B cell (primary cell): ENCODE measurements around the gene CFAP65. TPM values are rescaled to one million over a fixed set of nuclear protein-coding genes. Genes with fewer than 3 reads are reported as not detected.

Experiments used
- ATAC-seq: fragments of 200-7000 bp; cut with Tn5 transposase; one replicate; pipeline ENCODE4 v1.10.0; 2021; ENCODE audit warnings: low read depth, mild to moderate bottlenecking, moderate number of reproducible peaks, moderate library complexity
- CTCF ChIA-PET: fragments of 350-600 bp; sonication (Branson Sonifier 250); formaldehyde crosslinking; loops from one replicate; lab custom pipeline; 2021; ENCODE audit warnings: antibody characterized with exemption, inconsistent platforms; lab: Charles Lee
- POLR2A ChIA-PET: fragments of 350-600 bp; sonication (Branson Sonifier 250); formaldehyde crosslinking; loops from one replicate; lab custom pipeline; 2021; ENCODE audit warnings: antibody characterized with exemption; lab: Charles Lee
- DNase-seq: peaks from one replicate; pipeline ENCODE4 v3.0.0; 2013
- H2AFZ ChIP-seq: 2 replicates; pipeline ENCODE4 v1.6.1; 2012; ENCODE audit warnings: mild to moderate bottlenecking, low read depth, low read length; ENCODE audit not compliant: insufficient read depth, poor library complexity, severe bottlenecking
- H3K27ac ChIP-seq, 2 donors: 1 replicate in 1 of 2; 2 replicates in 1 of 2; pipeline ENCODE4 v1.5.1; 2012 to 2013; ENCODE audit warnings: low read length in 2 of 2, mild to moderate bottlenecking in 2 of 2, moderate library complexity in 1 of 2
- H3K27me3 ChIP-seq, 4 experiments: fragments of 200-600 bp in 1 of 4; sonication (generic) in 1 of 4; replicated peaks in 1 of 4; 1 replicate in 2 of 4; 2 replicates in 2 of 4; pipeline versions ENCODE4 v1.6.1 to v1.7.0; 2013 to 2016; ENCODE audit warnings: low read length in 3 of 4, mild to moderate bottlenecking in 2 of 4, mixed read lengths in 1 of 4, moderate library complexity in 1 of 4; ENCODE audit not compliant: insufficient read depth in 4 of 4, control insufficient read depth in 3 of 4; ENCODE audit errors: control extremely low read depth in 1 of 4
- H3K36me3 ChIP-seq, 2 experiments: replicated peaks in 1 of 2; 1 replicate in 1 of 2; 2 replicates in 1 of 2; pipeline versions ENCODE4 v1.6.1 to v1.7.1; 2013; ENCODE audit warnings: low read length in 1 of 2; ENCODE audit not compliant: insufficient read depth in 2 of 2, control insufficient read depth in 1 of 2; ENCODE audit errors: control extremely low read depth in 1 of 2, extremely low read depth in 1 of 2
- H3K4me1 ChIP-seq, 2 donors: fragments of 200-600 bp in 1 of 2; sonication (generic) in 1 of 2; 1 replicate in 1 of 2; 2 replicates in 1 of 2; pipeline versions ENCODE4 v1.5.1 to v1.6.1; 2013 to 2017; ENCODE audit warnings: low read length in 2 of 2; ENCODE audit not compliant: control insufficient read depth in 2 of 2, insufficient read depth in 2 of 2
- H3K4me2 ChIP-seq: replicated peaks from 2 replicates; pipeline ENCODE3; 2012; ENCODE audit warnings: mild to moderate bottlenecking, low read depth, low read length; ENCODE audit not compliant: poor library complexity, severe bottlenecking
- H3K4me3 ChIP-seq, 5 experiments: fragments of 200-600 bp in 1 of 5; sonication (generic) in 1 of 5; 1 replicate in 3 of 5; 2 replicates in 2 of 5; pipeline versions ENCODE4 v1.5.1 to v1.7.0; 2011 to 2016; ENCODE audit warnings: low read length in 4 of 5, mild to moderate bottlenecking in 4 of 5, low read depth in 2 of 5, control low read depth in 1 of 5, moderate library complexity in 1 of 5; ENCODE audit not compliant: insufficient read depth in 1 of 5; ENCODE audit errors: control extremely low read depth in 1 of 5, extremely low read depth in 1 of 5
- H3K79me2 ChIP-seq: fragments of 200-600 bp; sonication (generic); one replicate; pipeline ENCODE4 v1.6.0; 2016; ENCODE audit warnings: low read length; ENCODE audit not compliant: control insufficient read depth, insufficient read depth
- H3K9ac ChIP-seq: fragments of 200-600 bp; sonication (generic); 2 replicates; pipeline ENCODE4 v1.6.1; 2017; ENCODE audit warnings: mild to moderate bottlenecking, low read length, moderate library complexity
- H3K9me3 ChIP-seq, 3 donors: one replicate each; pipeline versions ENCODE4 v1.6.1 to v1.7.1; 2013; ENCODE audit warnings: low read length in 2 of 3; ENCODE audit not compliant: control insufficient read depth in 2 of 3, insufficient read depth in 1 of 3; ENCODE audit errors: control extremely low read depth in 1 of 3
- H4K20me1 ChIP-seq: 2 replicates; pipeline ENCODE4 v1.6.0; 2012; ENCODE audit warnings: mild to moderate bottlenecking, low read length; ENCODE audit not compliant: insufficient read depth, control insufficient read depth, poor library complexity, severe bottlenecking
- H3K27ac Mint-ChIP-seq: one replicate; pipeline ENCODE4 v1.8.0; 2021; ENCODE audit warnings: mixed read lengths
- H3K27me3 Mint-ChIP-seq: one replicate; pipeline ENCODE4 v1.8.0; 2021; ENCODE audit warnings: mixed read lengths
- H3K4me1 Mint-ChIP-seq: one replicate; pipeline ENCODE4 v1.8.0; 2021; ENCODE audit warnings: mixed read lengths
- H3K4me3 Mint-ChIP-seq: one replicate; pipeline ENCODE4 v1.8.0; 2021; ENCODE audit warnings: mixed read lengths
- H3K9me3 Mint-ChIP-seq: one replicate; pipeline ENCODE4 v1.8.0; 2022; ENCODE audit warnings: mixed read lengths; ENCODE audit not compliant: insufficient read depth
- EZH2 ChIP-seq: IDR thresholded peaks from 2 replicates; pipeline ENCODE4 v1.6.1; 2012; ENCODE audit warnings: borderline replicate concordance, low read depth, mild to moderate bottlenecking, moderate library complexity, low read length; ENCODE audit not compliant: insufficient read depth, poor library complexity, severe bottlenecking
- WGBS: methylation state at CpG from one replicate; pipeline ENCODE4 v1.1.5; 2013; ENCODE audit warnings: missing lambda C conversion rate; ENCODE audit not compliant: insufficient coverage; 5-methylcytosine and 5-hydroxymethylcytosine counted together
- intact Hi-C: fragments of 100-400 bp; cut with micrococcal nuclease; formaldehyde crosslinking; loops from one replicate; pipeline ENCODE4 v1.10.0; 2022
- polyA plus RNA-seq: library from polyadenylated mRNA; depleted of rRNA; stranded (reverse); fragments of >200 nt; gene quantifications from 2 replicates; pipeline ENCODE4 v1.2.3, GENCODE V29; 2012
- total RNA-seq, 2 donors: library from RNA; stranded (reverse); fragments of 120-200 nt in 1 of 2; gene quantifications; 1 replicate in 1 of 2; 2 replicates in 1 of 2; pipeline versions ENCODE4 v1.2.3 to v1.2.4, GENCODE V29; 2013 to 2022
- TF ChIP-seq, protein P1 (sequence below): fragments of 200-600 bp; IDR thresholded peaks from one replicate; pipeline ENCODE4 v1.8.0; 2022; ENCODE audit warnings: antibody characterized with exemption, mild to moderate bottlenecking

The CFAP65 gene
- total and polyA plus RNA-seq, 2 donors (not counting 1 experiment from before 2014, with no cell fraction given) = not detected

DNA sequence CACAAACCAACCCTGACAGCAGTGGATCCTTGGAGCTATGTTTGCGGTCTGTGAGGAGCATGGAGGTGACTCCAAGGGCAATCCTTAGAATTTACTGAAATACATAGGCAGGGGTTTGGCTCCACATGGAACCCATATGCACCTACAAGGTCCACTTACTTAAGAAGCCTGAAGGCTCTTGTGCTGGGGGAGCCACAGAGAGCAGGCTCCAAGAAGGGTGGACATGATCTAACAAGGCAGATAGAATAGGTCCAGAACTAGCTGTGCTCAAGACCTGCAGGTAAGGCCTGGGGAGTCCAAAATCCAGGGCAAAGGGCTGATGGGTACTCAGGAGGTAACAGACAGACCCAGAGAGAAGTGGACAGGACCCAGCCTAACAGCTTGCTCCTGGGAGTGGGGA lies 83.0 kb downstream of the CFAP65 start:
- CTCF ChIA-PET = interaction anchor here (1.3 to 2.3 kb wide), 2 partner anchors 22 to 60 kb away, joined by 3 to 9 read pairs; no protein-coding TSS in a partner anchor

DNA sequence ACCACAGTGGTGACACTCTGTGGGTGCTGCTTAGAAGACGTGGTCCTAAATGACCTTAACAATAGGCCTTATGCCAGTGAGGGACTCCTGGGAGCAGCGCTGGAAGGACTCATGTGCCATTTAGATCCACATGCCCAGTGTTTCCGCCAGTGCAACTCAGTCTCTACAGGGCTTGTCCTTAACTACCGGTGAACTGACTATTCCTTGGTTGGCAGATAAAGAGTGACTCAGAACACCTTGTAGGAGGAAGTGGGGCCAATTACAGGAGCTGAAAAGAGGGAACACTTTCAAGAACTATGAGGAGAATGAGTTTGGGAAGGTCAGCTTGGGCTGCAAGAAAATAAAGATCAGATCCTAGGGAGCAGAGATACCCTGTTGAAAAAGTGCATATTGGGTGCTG lies 83.6 kb downstream of the CFAP65 start:
- ATAC-seq = no peak
- peak overlapping the region; percentile 71 for H3K4me3 Mint-ChIP-seq
- H3K27me3 Mint-ChIP-seq = peaks cover 63% of the 10 kb centered on the region
- TF ChIP-seq EZH2 = no peak
- TF ChIP-seq, protein P1, sequence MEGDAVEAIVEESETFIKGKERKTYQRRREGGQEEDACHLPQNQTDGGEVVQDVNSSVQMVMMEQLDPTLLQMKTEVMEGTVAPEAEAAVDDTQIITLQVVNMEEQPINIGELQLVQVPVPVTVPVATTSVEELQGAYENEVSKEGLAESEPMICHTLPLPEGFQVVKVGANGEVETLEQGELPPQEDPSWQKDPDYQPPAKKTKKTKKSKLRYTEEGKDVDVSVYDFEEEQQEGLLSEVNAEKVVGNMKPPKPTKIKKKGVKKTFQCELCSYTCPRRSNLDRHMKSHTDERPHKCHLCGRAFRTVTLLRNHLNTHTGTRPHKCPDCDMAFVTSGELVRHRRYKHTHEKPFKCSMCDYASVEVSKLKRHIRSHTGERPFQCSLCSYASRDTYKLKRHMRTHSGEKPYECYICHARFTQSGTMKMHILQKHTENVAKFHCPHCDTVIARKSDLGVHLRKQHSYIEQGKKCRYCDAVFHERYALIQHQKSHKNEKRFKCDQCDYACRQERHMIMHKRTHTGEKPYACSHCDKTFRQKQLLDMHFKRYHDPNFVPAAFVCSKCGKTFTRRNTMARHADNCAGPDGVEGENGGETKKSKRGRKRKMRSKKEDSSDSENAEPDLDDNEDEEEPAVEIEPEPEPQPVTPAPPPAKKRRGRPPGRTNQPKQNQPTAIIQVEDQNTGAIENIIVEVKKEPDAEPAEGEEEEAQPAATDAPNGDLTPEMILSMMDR = no peak
- Histone ChIP-seq H3K27me3 (peaks cover 0 to 57% (median 23%) of the 10 kb centered on the region in 4 experiments), H3K79me2 (no peaks in the 10 kb centered on the region), H4K20me1 (no peaks in the 10 kb centered on the region), H3K27ac (no peak overlapping the region), H3K4me2 (no peak overlapping the region), H3K4me3 (no peak overlapping the region), H3K9ac (no peak overlapping the region), H3K36me3 (no peaks in the 10 kb centered on the region), H3K4me1 (peaks cover 22 to 30% of the 10 kb centered on the region in 2 donors), H2AFZ (no peak overlapping the region), H3K9me3 (peaks cover 0 to 30% (median 3%) of the 10 kb centered on the region in 3 donors)
- ChIA-PET CTCF (interaction anchor here (1.3 to 2.3 kb wide), 2 partner anchors 22 to 60 kb away, joined by 3 to 9 read pairs; no protein-coding TSS in a partner anchor), POLR2A (no interaction called here)
- intact Hi-C loops = no loop called here
- no peak for DNase-seq
- WGBS = 96% methylated on average over 4 of the region's 4 CpGs
- H3K4me1 Mint-ChIP-seq = peaks cover 20% of the 10 kb centered on the region
- H3K27ac Mint-ChIP-seq = no peak overlapping the region
- no peaks in the 10 kb centered on the region for H3K9me3 Mint-ChIP-seq

More for the DNA sequence above, 83.0 kb downstream of the CFAP65 start:
- Mint-ChIP-seq H3K4me3 (peak overlapping the region; percentile 71), H3K27me3 (peaks cover 65% of the 10 kb centered on the region), H3K27ac (no peak overlapping the region), H3K9me3 (no peaks in the 10 kb centered on the region), H3K4me1 (peaks cover 20% of the 10 kb centered on the region)
- H3K4me3 ChIP-seq = no peak overlapping the region
- peaks cover 0 to 36% (median 3%) of the 10 kb centered on the region in 3 donors for H3K9me3 ChIP-seq
- no peak overlapping the region for H3K9ac ChIP-seq
- no peak for DNase-seq
- intact Hi-C loops = no loop called here
- no peaks in the 10 kb centered on the region for H3K36me3 ChIP-seq
- no CpG with 5 or more reads among the region's 1 CpG for WGBS
- POLR2A ChIA-PET = no interaction called here
- H3K27me3 ChIP-seq = peaks cover 0 to 63% (median 29%) of the 10 kb centered on the region in 4 experiments
- TF ChIP-seq, protein P1 = no peak
- no peak for TF ChIP-seq EZH2
- H3K4me2 ChIP-seq = no peak overlapping the region
- peaks cover 24 to 36% of the 10 kb centered on the region in 2 donors for H3K4me1 ChIP-seq
- no peak overlapping the region for H3K27ac ChIP-seq
- H2AFZ ChIP-seq = no peak overlapping the region
- no peaks in the 10 kb centered on the region for H4K20me1 ChIP-seq
- no peak for ATAC-seq
- no peaks in the 10 kb centered on the region for H3K79me2 ChIP-seq
